ENCODE results near the gene FAM168A.

Gene FAM168A

DNA sequence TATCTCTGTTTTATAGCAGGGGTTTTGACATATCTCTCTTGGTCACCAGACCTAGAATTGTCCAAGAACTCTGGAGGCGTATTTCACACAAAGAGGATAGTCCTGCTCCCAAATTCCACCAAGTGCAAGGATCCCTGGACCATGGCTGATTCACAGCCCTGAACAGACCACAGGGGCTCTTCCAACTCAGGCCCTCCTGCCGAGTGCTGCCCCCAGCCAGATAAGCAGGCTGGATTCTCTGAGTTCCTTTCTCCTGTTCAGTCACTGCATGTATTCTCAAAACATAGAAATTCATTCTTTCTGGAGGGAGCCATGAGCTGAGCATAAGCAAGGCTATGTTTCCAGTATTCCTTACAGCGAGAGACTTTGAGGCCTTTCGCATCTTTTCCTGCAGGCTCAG is 35.1 kb upstream of the FAM168A start:
- Histone ChIP-seq H3K4me3 (ENCODE audit: low read depth in 1 of 2, low read length in 1 of 2) (no peak overlapping the region), H3K9me3 (no peaks in the 10 kb centered on the region), H3K27me3 (no peaks in the 10 kb centered on the region), H3K27ac (no peak overlapping the region), H3K36me3 (no peaks in the 10 kb centered on the region), H3K4me1 (ENCODE audit: control insufficient read depth in 1 of 2, insufficient read depth in 1 of 2, low read depth in 1 of 2, low read length in 1 of 2) (peaks cover 6% of the 10 kb centered on the region in 2 experiments)
- TF ChIP-seq, protein P1, sequence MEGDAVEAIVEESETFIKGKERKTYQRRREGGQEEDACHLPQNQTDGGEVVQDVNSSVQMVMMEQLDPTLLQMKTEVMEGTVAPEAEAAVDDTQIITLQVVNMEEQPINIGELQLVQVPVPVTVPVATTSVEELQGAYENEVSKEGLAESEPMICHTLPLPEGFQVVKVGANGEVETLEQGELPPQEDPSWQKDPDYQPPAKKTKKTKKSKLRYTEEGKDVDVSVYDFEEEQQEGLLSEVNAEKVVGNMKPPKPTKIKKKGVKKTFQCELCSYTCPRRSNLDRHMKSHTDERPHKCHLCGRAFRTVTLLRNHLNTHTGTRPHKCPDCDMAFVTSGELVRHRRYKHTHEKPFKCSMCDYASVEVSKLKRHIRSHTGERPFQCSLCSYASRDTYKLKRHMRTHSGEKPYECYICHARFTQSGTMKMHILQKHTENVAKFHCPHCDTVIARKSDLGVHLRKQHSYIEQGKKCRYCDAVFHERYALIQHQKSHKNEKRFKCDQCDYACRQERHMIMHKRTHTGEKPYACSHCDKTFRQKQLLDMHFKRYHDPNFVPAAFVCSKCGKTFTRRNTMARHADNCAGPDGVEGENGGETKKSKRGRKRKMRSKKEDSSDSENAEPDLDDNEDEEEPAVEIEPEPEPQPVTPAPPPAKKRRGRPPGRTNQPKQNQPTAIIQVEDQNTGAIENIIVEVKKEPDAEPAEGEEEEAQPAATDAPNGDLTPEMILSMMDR (IDR thresholded peaks at IDR 0.05): no peak

DNA sequence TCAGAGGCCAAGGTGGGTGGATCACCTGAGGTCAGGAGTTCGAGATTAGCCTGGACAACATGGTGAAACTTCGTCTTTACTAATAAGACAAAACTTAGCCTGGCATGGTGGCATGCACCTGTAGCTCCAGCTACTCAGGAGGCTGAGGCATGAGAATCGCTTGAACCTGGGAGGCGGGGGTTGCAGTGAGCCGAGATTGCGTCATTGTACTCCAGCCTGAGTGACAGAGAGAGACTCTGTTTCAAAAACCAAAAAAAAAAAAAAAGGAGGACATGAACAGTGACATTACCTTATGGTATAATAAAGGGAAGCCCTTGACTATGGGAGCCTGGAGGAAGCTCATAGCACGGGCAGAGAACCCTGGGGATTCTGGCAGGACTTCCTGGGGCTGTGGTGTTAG is 32.0 kb upstream of the FAM168A start:
- Histone ChIP-seq H3K9me3 (no peaks in the 10 kb centered on the region), H3K27me3 (no peaks in the 10 kb centered on the region), H3K27ac (no peak overlapping the region), H3K4me3 (ENCODE audit: low read depth in 1 of 2, low read length in 1 of 2) (no peak overlapping the region), H3K4me1 (ENCODE audit: control insufficient read depth in 1 of 2, insufficient read depth in 1 of 2, low read depth in 1 of 2, low read length in 1 of 2) (peaks cover 16 to 19% of the 10 kb centered on the region in 2 experiments), H3K36me3 (no peaks in the 10 kb centered on the region)
- TF ChIP-seq, protein P1 (IDR thresholded peaks at IDR 0.05): no peak

DNA sequence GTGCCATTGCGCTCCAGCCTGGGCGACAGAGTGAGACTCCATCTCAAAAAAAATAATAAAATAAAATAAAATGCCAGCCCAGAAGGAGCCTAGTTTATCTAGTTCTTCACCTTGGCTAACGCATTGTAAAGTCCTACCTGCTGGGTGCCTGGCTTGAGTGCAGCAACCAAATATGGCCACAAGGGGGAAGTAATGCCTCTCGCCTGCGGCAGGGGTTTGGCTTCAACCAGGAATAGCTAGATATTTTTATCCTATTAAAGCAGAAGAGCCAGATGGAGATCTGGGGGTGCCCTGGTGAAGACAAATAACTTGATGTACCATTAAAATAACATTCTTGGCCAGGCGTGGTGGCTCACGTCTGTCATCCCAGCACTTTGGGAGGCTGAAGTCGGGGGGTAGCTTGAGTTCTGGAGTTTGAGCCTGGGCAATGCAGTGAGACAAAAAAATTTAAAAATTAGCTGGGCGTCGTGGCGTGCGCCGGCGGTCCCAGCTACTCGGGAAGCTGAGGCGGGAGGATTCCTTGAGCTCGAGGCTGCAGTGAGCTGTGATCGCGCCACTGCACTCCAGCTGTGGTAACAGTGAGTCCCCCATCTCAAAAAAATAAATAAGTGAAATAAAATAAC is 27.9 kb upstream of the FAM168A start:
- Histone ChIP-seq H3K4me1 (ENCODE audit: control insufficient read depth in 1 of 2, insufficient read depth in 1 of 2, low read depth in 1 of 2, low read length in 1 of 2) (peaks cover 34 to 39% of the 10 kb centered on the region in 2 experiments), H3K27me3 (no peaks in the 10 kb centered on the region), H3K9me3 (no peaks in the 10 kb centered on the region), H3K4me3 (ENCODE audit: low read depth in 1 of 2, low read length in 1 of 2) (no peak overlapping the region), H3K27ac (no peak overlapping the region), H3K36me3 (no peaks in the 10 kb centered on the region)
- TF ChIP-seq, protein P1 (IDR thresholded peaks at IDR 0.05): peak; percentile 89

DNA sequence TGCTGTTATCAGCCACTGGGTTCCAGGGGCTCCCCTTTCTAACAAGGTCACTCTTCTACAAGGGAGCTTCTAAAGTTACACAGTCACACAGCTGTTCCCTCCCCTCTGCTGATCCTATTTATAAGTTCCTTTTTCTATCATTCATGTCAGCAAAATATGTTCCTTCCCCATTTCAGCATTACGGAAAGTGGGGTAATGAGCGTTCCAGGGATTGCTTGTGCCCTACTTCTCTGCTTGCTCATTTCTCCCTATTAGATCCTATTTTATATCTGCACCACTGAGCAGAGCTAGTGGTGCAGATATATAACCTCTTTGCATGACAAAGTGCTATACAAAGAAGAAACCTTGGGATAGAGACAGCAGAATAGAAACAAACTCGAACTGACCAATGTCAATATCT is 25.8 kb upstream of the FAM168A start:
- H3K9me3 ChIP-seq: no peaks in the 10 kb centered on the region
- no peaks in the 10 kb centered on the region for H3K27me3 ChIP-seq
- H3K4me3 ChIP-seq (ENCODE audit: low read depth in 1 of 2, low read length in 1 of 2): peak overlapping the region; percentile 5 to 32
- peaks cover 35 to 41% of the 10 kb centered on the region in 2 experiments for H3K4me1 ChIP-seq (ENCODE audit: control insufficient read depth in 1 of 2, insufficient read depth in 1 of 2, low read depth in 1 of 2, low read length in 1 of 2)
- TF ChIP-seq, protein P1 (IDR thresholded peaks at IDR 0.05): no peak
- peak overlapping the region; percentile 71 for H3K27ac ChIP-seq
- H3K36me3 ChIP-seq: no peaks in the 10 kb centered on the region

DNA sequence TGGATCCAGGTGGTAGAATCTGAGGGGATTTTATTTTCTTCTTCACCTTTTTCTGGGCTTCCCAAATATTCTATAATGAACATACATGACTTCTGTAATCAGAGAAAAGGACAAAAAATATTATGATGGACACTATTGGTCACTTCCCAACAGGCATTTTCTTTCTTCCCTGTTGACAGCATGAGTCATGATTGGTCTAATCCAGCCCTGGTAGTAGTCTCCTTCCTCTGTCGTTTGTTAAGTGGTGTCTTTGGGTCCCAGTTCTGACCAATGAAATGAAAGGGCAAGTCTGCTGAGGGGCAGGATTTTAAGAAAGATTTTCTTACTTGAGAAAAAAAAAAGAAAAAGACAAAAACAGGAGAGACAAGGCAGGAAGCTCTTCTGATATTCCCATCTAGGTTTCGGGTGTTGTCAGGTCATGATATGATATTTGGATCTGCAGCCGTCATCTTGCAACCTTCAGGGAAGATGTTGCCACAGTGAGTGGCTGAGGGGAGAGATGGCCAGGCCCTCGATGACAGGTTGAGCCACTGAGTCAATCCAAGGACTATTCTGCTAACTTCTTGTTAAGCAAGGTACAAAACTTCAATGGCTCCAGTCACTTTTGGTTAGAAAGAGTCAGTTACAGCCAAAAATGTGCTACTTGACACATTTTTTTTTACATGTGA is 25.1 kb upstream of the FAM168A start:
- Histone ChIP-seq H3K27ac (peak overlapping the region; percentile 71), H3K9me3 (no peaks in the 10 kb centered on the region), H3K4me3 (ENCODE audit: low read depth in 1 of 2, low read length in 1 of 2) (peak overlapping the region in 1 of 2 experiments; percentile 32), H3K4me1 (ENCODE audit: control insufficient read depth in 1 of 2, insufficient read depth in 1 of 2, low read depth in 1 of 2, low read length in 1 of 2) (peaks cover 39 to 47% of the 10 kb centered on the region in 2 experiments), H3K36me3 (no peaks in the 10 kb centered on the region), H3K27me3 (no peaks in the 10 kb centered on the region)
- TF ChIP-seq, protein P1 (IDR thresholded peaks at IDR 0.05): no peak
